Activated T-cell treated with anti-CD3 and anti-CD28 coated beads, Interleukin-2, amount 50 U/mL, for 4 hours (primary cell): ENCODE results near the gene MAPKAPK2. TPM values are rescaled to one million over a fixed set of nuclear protein-coding genes. Genes with fewer than 3 reads are reported as not detected.
"Not testable (repeated sequence)": the region's sequence is repeated elsewhere in the genome, so short reads cannot be mapped to it uniquely, and the experiment has no call there.

ENCODE experiments used
- ATAC-seq, 2 donors: fragments of 200-7000 bp; cut with Tn5 transposase; one replicate each; pipeline ENCODE4 v1.10.0; 2021
- DNase-seq: peaks from one replicate; pipeline ENCODE4 v3.0.0-alpha.2; 2020
- H3K27me3 Mint-ChIP-seq: one replicate; pipeline ENCODE4 v1.8.0; 2021; ENCODE audit warnings: low read depth, mixed read lengths
- H3K36me3 Mint-ChIP-seq: one replicate; pipeline ENCODE4 v1.8.0; 2022; ENCODE audit warnings: mixed read lengths; ENCODE audit not compliant: insufficient read depth
- H3K4me1 Mint-ChIP-seq: one replicate; pipeline ENCODE4 v1.8.0; 2021; ENCODE audit warnings: low read depth, mixed read lengths
- H3K4me3 Mint-ChIP-seq: one replicate; pipeline ENCODE4 v1.8.0; 2021; ENCODE audit warnings: mild to moderate bottlenecking, moderate library complexity, mixed read lengths
- H3K9me3 Mint-ChIP-seq: one replicate; pipeline ENCODE4 v1.8.0; 2021; ENCODE audit warnings: mixed read lengths
- total RNA-seq, 3 donors: library from RNA; stranded (reverse); gene quantifications; one replicate each; pipeline ENCODE4 v1.2.1, GENCODE V29; 2021

MAPKAPK2 gene
- total RNA-seq: 100 to 1,000 TPM in 2 of 3 donors, 10 to 100 TPM in 1; 98.2 to 136 (median 135) TPM

DNA sequence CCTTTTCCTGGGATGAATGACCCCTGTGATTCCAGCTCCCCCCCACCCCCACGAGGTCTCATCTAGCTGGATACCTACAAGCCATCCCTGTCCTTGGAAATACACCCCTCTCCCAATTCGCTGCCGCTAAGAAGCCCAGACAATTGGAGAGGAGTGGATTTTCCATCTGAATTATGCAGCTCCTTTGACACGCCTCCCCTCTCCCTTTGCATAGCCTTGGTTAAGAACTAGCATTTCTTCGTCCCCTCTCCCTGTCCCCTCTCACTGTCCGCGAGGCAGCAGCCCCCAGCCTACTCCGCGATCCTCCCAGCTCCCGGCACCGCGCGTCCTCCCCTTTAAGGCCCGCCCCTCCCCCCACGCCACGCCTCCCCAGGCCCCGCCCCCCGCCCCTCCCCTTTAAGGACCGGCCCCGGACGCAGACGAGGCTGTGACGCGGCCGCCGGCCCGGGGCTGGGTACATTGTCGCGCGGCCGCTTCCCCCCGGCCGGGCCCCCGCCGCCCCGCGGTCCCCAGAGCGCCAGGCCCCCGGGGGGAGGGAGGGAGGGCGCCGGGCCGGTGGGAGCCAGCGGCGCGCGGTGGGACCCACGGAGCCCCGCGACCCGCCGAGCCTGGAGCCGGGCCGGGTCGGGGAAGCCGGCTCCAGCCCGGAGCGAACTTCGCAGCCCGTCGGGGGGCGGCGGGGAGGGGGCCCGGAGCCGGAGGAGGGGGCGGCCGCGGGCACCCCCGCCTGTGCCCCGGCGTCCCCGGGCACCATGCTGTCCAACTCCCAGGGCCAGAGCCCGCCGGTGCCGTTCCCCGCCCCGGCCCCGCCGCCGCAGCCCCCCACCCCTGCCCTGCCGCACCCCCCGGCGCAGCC is at the start of gene MAPKAPK2:
MAPKAPK2 (plus strand) TSS at position 428 of the 856 bp plus-strand sequence; CDS start at position 753, 325 bp downstream.
- H3K9me3 Mint-ChIP-seq: no peaks in the 10 kb centered on the region
- peaks cover 3% of the 10 kb centered on the region for H3K36me3 Mint-ChIP-seq
- H3K27me3 Mint-ChIP-seq: no peaks in the 10 kb centered on the region
- peak; percentile 77 to 85 for ATAC-seq
- peak; percentile 73 for DNase-seq
- peaks cover 59% of the 10 kb centered on the region for H3K4me1 Mint-ChIP-seq
- H3K4me3 Mint-ChIP-seq: peak within 1 kb of the TSS; percentile 99

DNA sequence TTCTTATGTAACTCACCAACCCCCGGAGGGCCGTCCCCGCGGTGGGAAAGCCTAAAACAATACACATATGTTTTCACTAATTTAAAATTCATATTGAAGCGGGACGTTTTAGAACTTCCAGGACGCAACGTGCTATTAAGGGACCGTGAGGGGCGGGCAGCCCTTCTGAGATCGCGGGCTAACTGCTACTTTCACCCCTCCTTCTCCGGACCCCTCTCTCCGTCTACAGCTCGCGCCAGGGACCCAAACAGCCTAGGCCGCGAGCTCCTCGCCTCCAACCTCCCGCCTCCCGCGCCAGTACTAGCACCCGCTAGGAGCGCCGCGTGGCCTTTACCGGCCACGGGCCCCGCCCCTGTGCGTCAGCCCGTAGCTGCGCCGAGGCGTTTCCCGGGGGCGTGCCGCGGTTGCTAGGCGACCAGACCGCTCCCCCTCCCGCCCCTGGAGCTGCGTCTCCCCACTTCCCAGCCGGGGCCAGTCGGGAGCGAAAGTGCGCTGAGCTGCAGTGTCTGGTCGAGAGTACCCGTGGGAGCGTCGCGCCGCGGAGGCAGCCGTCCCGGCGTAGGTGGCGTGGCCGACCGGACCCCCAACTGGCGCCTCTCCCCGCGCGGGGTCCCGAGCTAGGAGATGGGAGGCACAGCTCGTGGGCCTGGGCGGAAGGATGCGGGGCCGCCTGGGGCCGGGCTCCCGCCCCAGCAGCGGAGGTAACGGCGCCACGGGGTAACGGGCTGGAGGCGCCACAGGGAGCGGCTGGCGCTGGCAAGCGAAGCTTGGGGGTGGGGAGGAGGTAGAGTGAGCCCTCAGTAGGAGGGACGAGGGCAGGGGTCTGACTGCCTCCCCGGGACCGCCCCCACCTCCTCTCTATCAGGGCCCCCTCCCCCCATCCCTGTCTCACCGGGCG is 49.4 kb upstream of the MAPKAPK2 start, which contains the start of gene DYRK3:
DYRK3 (plus strand) TSS at position 457 of the 898 bp plus-strand sequence; CDS start at position 625, 168 bp downstream.
- peak; percentile 96 for ATAC-seq
- Mint-ChIP-seq H3K27me3 (peaks cover 9% of the 10 kb centered on the region), H3K36me3 (no peaks in the 10 kb centered on the region), H3K4me3 (peak within 1 kb of the TSS; percentile 80), H3K4me1 (peaks cover 18% of the 10 kb centered on the region), H3K9me3 (no peaks in the 10 kb centered on the region)
- peak; percentile 91 for DNase-seq

DNA sequence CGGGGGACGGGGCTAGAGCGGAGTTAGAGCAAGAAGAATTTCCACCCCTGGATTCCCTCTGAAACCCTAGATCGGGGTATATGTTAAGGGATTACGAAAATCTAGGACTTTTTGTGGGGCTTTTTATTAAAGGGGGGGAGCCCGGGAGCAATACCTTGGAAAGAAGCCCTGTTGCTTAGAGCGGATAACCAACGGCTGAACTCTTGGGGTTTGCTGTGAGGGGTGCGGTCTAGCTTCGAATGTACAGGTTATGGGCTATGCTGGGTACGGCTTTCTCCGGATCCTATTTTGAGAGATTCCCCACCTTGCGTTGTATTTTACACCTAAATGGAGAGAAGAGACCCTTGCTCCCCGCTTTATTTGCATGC is 48.7 kb upstream of the MAPKAPK2 start:
- H3K36me3 Mint-ChIP-seq: no peaks in the 10 kb centered on the region
- ATAC-seq: peak; percentile 2 to 11
- peaks cover 18% of the 10 kb centered on the region for H3K4me1 Mint-ChIP-seq
- H3K4me3 Mint-ChIP-seq: peak overlapping the region; percentile 80
- DNase-seq: no peak
- H3K9me3 Mint-ChIP-seq: no peaks in the 10 kb centered on the region
- peaks cover 9% of the 10 kb centered on the region for H3K27me3 Mint-ChIP-seq

DNA sequence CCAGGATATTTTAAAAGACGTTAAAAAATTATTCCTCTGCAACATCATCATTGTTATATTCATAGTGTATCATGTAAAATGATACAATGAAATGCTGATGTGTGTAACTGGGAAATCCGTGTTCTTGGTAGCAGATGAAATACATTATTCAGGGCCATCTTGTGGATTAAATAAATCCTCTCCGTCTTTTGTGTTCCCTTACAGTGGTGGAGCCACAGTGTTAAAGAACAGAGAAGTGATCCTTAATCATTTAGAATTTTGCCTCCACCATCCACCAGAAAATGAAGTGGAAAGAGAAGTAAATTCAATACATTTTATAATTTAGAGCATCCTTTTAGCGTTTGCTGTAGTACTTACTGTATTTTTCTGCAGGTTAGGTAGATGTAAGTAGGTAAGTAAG is 48.0 kb upstream of the MAPKAPK2 start:
- peak overlapping the region; percentile 80 for H3K4me3 Mint-ChIP-seq
- peaks cover 18% of the 10 kb centered on the region for H3K4me1 Mint-ChIP-seq
- no peaks in the 10 kb centered on the region for H3K36me3 Mint-ChIP-seq
- DNase-seq (no peak), ATAC-seq (no peak)
- H3K9me3 Mint-ChIP-seq: no peaks in the 10 kb centered on the region
- peaks cover 6% of the 10 kb centered on the region for H3K27me3 Mint-ChIP-seq

DNA sequence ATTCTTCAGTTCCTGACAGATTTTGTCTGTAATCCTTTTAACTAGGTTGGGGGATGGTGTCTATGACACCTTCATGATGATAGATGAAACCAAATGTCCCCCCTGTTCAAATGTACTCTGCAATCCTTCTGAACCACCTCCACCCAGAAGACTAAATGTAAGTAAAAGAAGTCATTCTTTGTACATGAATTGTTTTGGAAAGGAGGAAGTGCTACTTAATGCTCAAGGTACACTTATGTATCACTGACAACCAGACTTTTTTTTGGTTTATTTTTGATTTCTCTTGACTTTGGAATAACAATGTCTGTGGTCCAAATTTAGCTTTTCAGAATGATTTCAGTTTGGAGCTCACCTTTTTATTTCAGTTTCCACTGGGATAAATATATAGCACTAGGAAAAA is 47.1 kb upstream of the MAPKAPK2 start:
- ATAC-seq: no peak
- no peaks in the 10 kb centered on the region for H3K36me3 Mint-ChIP-seq
- peaks cover 2% of the 10 kb centered on the region for H3K27me3 Mint-ChIP-seq
- no peak overlapping the region for H3K4me3 Mint-ChIP-seq
- H3K9me3 Mint-ChIP-seq: no peaks in the 10 kb centered on the region
- no peak for DNase-seq
- peaks cover 18% of the 10 kb centered on the region for H3K4me1 Mint-ChIP-seq

DNA sequence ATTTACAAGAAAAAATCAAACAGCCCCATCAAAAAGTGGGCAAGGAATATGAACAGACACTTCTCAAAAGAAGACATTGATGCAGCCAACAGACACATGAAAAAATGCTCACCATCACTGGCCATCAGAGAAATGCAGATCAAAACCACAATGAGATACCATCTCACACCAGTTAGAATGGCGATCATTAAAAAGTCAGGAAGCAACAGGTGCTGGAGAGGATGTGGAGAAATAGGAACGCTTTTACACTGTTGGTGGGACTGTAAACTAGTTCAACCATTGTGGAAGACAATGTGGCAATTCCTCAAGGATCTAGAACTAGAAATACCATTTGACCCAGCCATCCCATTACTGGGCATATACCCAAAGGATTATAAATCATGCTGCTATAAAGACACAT is 42.6 kb upstream of the MAPKAPK2 start:
- H3K4me1 Mint-ChIP-seq, H3K27me3 Mint-ChIP-seq, ATAC-seq, H3K36me3 Mint-ChIP-seq, H3K9me3 Mint-ChIP-seq, DNase-seq, H3K4me3 Mint-ChIP-seq: not testable (repeated sequence)

DNA sequence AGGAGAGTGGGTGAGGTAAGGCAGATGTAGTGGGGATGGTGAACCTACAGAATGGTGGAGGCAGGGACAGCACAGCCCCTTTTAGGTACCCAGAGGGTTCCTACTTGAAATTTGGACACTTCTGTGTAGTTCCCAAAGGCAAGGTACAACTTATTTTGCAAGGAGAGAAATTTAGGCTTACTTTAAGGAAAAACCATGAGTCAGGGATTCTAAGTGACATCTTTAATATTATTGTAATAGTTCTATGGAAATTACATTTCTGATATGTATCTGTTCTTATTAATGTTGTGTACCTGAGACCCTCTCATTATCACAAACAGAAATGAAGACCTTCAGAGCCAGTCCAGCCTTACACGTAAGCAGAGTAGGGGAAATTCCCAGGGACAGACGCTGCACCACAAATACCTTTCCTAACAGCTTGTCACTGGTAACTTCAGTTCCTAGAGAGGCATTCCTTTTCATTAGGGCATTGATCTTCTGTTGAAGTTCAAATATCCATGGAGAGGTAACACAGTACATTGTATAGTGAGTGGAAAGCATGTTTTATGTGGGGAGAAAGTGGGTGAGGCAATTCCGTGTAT is 41.5 kb upstream of the MAPKAPK2 start:
- peaks cover 4% of the 10 kb centered on the region for H3K36me3 Mint-ChIP-seq

DNA sequence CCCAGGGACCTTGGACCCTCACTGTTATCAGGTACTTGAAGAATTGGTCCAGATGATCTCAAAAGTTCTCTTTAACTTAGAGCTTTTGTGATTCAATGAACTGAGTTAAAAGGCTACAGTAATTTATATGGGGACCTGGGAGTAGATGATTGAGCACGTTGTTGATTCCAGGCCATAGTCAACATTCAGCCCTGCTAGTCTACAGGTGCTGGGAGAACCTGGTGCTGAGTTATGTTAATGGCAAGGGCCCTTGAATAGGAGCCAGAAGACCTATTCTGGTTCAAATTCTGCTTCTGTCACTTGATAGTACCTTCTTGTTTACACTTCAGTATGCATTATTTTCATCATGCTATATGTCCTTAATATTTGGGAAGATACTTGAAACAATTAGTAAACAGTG is 38.2 kb upstream of the MAPKAPK2 start:
- no peaks in the 10 kb centered on the region for H3K4me1 Mint-ChIP-seq
- no peak for ATAC-seq

More for the DNA sequence above, 41.5 kb upstream of the MAPKAPK2 start:
- H3K9me3 Mint-ChIP-seq: no peaks in the 10 kb centered on the region
- H3K4me1 Mint-ChIP-seq: no peaks in the 10 kb centered on the region
- H3K27me3 Mint-ChIP-seq: no peaks in the 10 kb centered on the region
- DNase-seq: no peak
- no peak for ATAC-seq
- no peak overlapping the region for H3K4me3 Mint-ChIP-seq

DNA sequence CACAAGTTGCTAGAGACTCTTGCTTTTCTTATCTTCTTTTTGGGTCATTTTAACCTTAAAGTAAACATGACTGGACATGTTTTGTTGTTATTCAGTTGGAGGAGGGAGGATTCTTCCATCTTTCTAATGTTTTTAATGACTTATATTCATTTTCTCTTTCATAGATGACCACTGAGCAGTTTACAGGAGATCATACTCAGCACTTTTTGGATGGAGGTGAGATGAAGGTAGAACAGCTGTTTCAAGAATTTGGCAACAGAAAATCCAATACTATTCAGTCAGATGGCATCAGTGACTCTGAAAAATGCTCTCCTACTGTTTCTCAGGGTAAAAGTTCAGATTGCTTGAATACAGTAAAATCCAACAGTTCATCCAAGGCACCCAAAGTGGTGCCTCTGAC is 37.5 kb upstream of the MAPKAPK2 start:
- no peaks in the 10 kb centered on the region for H3K4me1 Mint-ChIP-seq
- H3K36me3 Mint-ChIP-seq: peaks cover 4% of the 10 kb centered on the region
- H3K9me3 Mint-ChIP-seq: no peaks in the 10 kb centered on the region
- no peak for ATAC-seq
- no peak overlapping the region for H3K4me3 Mint-ChIP-seq
- DNase-seq: no peak
- H3K27me3 Mint-ChIP-seq: no peaks in the 10 kb centered on the region

More for the DNA sequence above, 38.2 kb upstream of the MAPKAPK2 start:
- H3K9me3 Mint-ChIP-seq: no peaks in the 10 kb centered on the region
- no peak for DNase-seq
- no peak overlapping the region for H3K4me3 Mint-ChIP-seq
- peaks cover 4% of the 10 kb centered on the region for H3K36me3 Mint-ChIP-seq
- no peaks in the 10 kb centered on the region for H3K27me3 Mint-ChIP-seq

DNA sequence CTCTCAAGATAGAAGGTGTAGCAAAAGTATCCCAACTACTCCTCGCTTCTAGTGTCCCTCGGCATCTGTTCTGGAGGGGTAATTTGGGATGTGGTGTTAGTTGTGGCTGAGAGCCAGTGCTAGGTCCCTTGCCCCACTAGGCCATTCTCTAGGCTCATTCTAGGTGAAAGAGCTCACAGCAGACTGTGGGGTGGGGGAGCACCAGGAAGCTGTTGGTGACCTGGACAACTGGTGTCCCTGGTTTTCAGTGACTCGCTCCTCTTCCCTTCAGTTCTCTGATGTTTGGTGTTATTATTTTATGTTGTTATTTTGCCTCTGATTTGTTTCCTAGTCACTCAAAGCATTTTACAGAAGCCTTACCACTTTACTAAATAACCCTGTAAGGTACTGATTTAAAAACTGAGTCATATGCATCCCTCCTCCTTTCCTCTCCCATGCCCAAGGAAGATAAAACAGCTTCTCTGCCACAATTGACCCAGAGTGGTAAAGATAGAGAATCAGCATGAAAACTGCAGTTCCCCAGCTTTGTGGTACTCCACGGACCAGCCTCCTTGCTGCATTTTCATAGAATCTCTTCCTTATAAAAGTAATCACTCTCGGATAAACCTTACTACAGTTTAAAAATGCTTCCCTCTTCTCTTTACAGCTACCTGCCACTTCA is 35.3 kb upstream of the MAPKAPK2 start:
- Mint-ChIP-seq H3K4me1 (no peaks in the 10 kb centered on the region), H3K4me3 (no peak overlapping the region), H3K27me3 (no peaks in the 10 kb centered on the region), H3K9me3 (no peaks in the 10 kb centered on the region), H3K36me3 (peaks cover 4% of the 10 kb centered on the region)
- DNase-seq (no peak), ATAC-seq (no peak)

DNA sequence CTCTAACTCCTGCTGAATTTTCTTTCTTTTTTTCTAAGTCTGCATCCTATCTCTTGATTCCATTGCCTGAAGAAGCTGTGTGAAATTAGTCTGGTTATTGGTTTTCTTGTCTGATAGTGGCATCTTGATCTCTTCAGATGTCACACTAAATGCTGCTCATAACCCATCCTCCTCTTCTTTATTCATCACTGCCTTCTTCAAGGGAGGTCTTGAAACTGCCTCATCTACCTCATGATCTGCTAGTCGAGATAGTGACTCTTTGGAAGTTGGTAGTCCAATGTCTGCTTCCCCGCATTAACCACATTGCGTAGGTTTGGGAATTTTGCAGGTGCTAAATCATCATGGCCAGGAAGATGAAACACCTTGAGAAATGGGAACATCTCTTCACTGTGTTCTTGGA is 33.7 kb upstream of the MAPKAPK2 start:
- H3K4me3 Mint-ChIP-seq: no peak overlapping the region
- no peak for DNase-seq
- ATAC-seq: no peak
- no peaks in the 10 kb centered on the region for H3K4me1 Mint-ChIP-seq
- H3K9me3 Mint-ChIP-seq: no peaks in the 10 kb centered on the region
- no peaks in the 10 kb centered on the region for H3K27me3 Mint-ChIP-seq
- peaks cover 4% of the 10 kb centered on the region for H3K36me3 Mint-ChIP-seq

DNA sequence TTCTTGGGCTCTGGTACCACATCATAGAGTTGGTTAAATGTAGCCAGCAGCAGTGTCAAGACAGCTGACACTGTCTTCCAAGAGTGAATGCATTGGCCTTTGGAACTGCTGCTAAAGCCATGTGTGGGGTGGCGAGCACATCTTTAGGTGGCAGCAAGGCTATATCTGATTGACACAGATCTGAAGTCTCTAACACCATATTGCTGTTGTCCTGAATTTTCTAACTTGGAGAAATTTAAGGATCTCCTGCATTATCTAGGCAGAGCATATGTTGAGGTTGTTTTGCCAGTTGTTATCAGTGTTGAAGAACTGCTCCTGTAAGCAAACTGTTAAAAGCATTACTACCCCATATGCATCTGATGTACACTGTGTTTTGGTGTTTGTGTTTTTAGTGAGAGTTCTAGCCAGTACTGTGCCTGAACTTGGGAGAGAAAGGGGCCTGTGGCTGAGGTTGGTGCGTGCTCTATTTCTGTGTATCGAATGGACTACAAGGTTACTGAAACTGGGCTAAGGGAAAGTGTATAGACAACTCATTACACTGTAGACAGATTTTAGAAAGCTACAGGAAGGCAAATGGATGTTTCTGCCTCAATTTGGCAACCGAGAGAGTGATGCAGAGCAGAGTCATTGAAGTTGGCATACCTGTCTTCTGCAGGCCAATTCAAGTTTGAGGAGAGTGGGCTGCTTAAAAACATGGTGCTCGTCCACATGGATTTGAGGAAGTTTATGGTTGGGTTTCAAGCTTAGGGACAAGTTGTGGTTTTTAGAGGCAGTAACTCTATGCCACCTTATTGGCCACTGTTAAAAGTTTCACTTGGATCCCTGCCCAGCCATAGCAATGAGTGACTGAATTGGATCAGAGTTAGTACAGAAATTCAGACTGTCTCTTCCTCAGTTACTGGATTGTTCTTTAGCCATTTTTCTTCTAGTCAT is 32.5 kb upstream of the MAPKAPK2 start:
- no peak for DNase-seq
- Mint-ChIP-seq H3K4me3 (no peak overlapping the region), H3K36me3 (peaks cover 4% of the 10 kb centered on the region), H3K9me3 (no peaks in the 10 kb centered on the region), H3K4me1 (no peaks in the 10 kb centered on the region), H3K27me3 (peaks cover under 1% of the 10 kb centered on the region)
- ATAC-seq: no peak
